Epithelial cell of proximal tubule (primary cell): ENCODE results near the gene CEP112. TPM values are rescaled to one million over a fixed set of nuclear protein-coding genes. Genes with fewer than 3 reads are reported as not detected.

Experiments used
- DNase-seq: peaks from one replicate; pipeline ENCODE4 v3.0.0-alpha.2; 2011; ENCODE audit warnings: low read depth
- H3K4me3 ChIP-seq: 2 replicates; pipeline ENCODE4 v1.5.1; 2011; ENCODE audit warnings: low read depth, mild to moderate bottlenecking, low read length
- CTCF ChIP-seq: conservative IDR thresholded peaks from 2 replicates; pipeline ENCODE4 v1.5.1; 2012; ENCODE audit warnings: low read depth, mild to moderate bottlenecking, low read length
- total RNA-seq: library from RNA; depleted of rRNA; stranded (reverse); fragments of >200 nt; gene quantifications from 2 replicates; pipeline ENCODE4 v1.2.3, GENCODE V29; 2015

The CEP112 gene
- total RNA-seq, 1 donor from 2014 or later: 4.7 TPM

GRCh38 chr17:65857718-65858117, 334.2 kb downstream of the CEP112 start:
- no peak for TF ChIP-seq CTCF
- DNase-seq: no peak
- no peak overlapping the region for H3K4me3 ChIP-seq

- no peak for TF ChIP-seq CTCF
- no peak for DNase-seq
- H3K4me3 ChIP-seq: no peak overlapping the region
Observed at GRCh38 chr17:65856865-65857264, 335.1 kb downstream of the CEP112 start.

DNA sequence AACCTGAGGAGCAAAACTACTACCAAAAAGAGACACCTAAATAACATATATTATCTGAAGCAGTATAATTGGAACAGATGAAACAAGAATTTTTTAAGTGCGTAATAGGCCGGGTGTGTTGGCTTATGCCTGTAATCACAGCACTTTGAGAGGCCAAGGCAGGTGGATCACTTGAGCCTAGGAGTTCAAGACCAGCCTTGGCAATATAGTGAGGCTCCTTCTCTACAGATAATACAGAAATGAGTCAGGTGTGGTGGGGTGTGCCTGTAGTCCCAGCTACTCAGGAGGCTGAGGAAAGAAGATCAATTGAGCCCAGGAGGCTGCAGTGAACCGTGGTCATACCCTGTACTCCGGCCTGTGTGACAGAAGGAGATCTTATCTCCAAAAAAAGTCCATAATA, 336.3 kb downstream of the CEP112 start:
- TF ChIP-seq CTCF: no peak
- H3K4me3 ChIP-seq: no peak overlapping the region
- no peak for DNase-seq

DNA sequence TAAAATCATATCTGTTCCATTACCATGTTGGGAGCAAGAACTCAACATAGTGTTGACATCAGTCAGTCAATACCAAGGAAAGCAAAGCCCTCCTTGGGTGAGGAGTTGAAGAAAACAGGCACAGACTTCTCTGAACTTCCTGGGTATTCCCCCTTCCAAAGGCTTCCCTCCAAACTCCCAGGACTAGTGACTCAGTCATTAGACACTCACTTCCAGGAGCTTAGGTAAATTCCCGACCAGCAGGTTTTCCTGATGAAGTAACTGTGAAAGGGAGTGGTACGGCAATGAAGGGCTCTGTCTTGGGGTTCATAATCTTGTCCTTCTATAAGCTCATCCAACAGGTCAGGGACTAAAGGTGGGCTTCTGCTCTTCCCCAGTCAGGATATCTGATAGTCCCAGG, 336.7 kb downstream of the CEP112 start:
- H3K4me3 ChIP-seq: no peak overlapping the region
- TF ChIP-seq CTCF: no peak
- DNase-seq: peak; percentile 90

DNA sequence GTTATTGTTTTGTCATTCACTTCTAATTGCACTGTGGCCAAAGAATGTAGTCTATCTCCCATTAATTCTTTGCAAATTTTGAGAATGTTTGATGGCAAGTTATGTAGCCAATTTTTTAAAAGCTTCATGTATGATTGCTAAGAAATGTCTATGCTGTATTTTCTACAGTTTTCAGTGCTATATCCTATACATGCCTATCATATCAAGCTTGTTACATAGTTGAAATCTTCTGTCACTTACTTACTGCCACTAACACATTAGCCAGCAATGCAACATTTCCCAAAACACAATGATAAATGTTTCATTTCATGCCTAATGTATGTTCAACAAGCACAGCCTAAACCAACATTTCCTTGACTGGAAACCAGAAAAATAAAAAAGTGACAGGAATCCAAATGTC, 338.1 kb downstream of the CEP112 start:
- DNase-seq: no peak
- no peak for TF ChIP-seq CTCF
- no peak overlapping the region for H3K4me3 ChIP-seq

GRCh38 chr17:65852911-65853310, 339.0 kb downstream of the CEP112 start:
- H3K4me3 ChIP-seq: no peak overlapping the region
- DNase-seq: no peak
- TF ChIP-seq CTCF: no peak

- no peak overlapping the region for H3K4me3 ChIP-seq
- TF ChIP-seq CTCF: no peak
Observed at GRCh38 chr17:65851965-65852736, 339.8 kb downstream of the CEP112 start.

More at GRCh38 chr17:65851965-65852736, 339.8 kb downstream of the CEP112 start:
- DNase-seq: no peak
